Activated CD8-positive, alpha-beta memory T cell treated with anti-CD3 and anti-CD28 coated beads, Interleukin-2, amount 50 U/mL, for 4 hours (primary cell): ENCODE results near the gene TMEM134.
A peak's percentile ranks its signal among the peaks of the same experiment; 100 is the strongest.
"Not testable (repeated sequence)": the region's sequence is repeated elsewhere in the genome, so short reads cannot be mapped to it uniquely, and the experiment has no call there.

Source experiments
- DNase-seq: peaks from one replicate; pipeline ENCODE4 v3.0.0-alpha.2; 2020

Gene TMEM134, protein sequence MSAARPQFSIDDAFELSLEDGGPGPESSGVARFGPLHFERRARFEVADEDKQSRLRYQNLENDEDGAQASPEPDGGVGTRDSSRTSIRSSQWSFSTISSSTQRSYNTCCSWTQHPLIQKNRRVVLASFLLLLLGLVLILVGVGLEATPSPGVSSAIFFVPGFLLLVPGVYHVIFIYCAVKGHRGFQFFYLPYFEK

DNA sequence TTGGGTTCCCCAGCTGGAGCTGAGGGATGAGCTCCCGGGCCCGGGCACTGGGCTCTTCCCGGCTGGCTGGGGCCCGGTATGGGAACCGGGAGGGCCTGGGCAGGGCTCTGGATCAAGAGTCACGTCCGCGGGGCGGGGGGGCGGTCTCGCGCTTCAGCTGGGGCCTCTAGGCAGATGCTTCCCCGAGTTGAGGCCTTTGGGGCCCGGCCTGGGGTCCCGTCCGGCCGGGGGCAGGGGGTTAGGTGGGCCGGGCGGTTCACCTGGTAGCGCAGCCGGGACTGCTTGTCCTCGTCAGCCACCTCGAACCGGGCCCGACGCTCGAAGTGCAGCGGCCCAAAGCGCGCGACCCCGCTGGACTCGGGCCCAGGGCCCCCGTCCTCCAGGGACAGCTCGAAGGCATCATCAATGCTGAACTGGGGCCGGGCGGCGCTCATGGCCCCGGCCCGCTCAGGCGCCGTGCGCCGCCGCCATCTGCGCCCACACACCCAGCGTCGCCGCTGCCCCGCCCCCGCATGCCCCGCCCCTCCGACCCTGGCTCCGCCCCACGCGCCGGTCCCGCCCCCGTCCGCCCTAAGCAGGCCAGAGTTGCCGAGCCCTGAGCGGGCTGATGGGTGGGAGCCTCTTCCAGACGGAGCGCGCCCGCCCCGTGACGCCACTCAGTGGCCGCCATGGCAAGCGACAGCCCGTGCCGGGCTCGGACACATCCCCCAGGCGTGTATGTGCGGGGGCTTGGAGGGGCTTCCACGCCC is at the start of gene TMEM134:
Gene TMEM134, minus strand, starts transcription at position 493 of the 749 bp plus-strand sequence. Its CDS starts 59 bp downstream, at position 434.
- DNase-seq = peak; percentile 90

DNA sequence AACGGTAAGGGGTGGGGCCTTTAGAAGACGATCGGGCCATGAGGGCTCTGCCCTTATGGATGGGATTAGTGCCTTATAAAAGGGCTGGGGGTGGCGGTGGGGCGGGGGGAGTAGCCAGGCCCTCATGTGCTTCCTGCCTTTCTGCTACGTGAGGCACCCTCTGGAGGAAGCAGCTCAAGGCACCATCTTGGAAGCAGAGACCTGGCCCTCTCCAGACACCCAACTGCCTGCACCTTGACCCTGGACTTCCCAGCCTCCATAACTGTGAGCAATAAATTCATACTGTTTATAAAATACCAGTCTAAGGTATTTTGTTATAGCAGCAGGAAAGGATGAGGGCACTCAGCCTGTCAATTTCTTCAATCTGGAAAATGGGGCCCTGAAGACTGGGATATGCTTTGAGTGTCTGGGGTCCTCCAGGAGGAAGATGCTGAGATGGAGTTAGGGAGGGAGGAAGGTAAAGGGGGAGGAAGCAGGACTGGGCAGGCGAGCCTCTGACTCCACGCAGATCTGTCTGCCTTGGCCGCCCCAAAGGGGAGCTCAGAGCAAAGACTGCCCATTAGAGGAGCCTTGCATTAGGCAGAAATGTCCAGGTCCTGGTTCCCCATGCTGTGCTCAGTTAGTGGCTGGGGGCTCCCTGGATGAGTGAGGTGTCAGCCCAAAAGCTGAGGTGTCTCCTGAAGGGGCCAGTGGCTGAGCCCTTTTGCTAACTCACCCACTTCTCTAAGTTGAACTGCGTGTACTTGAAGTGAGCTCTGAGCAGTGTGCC is 48.9 kb upstream of the TMEM134 start:
- no peak for DNase-seq

DNA sequence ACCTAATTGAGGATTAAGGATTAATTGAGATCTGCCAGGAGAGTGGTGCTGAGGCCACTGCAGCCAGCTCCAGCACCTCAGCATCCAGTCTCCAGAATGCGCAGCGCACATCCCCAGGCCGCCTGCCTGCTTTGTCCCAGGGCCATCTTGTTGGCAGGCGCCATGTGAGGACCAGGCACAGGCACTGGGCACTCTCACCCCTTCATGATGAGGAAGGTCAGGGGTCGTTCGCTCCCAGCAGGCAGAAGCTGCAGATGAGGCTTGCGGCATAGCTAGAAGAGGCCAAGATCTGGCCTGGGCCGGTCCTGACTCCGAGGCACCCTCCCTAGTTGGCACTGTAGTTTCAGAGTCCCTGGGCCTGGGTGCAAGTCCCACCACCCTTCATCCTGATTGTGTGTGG is 47.8 kb upstream of the TMEM134 start:
- no peak for DNase-seq

DNA sequence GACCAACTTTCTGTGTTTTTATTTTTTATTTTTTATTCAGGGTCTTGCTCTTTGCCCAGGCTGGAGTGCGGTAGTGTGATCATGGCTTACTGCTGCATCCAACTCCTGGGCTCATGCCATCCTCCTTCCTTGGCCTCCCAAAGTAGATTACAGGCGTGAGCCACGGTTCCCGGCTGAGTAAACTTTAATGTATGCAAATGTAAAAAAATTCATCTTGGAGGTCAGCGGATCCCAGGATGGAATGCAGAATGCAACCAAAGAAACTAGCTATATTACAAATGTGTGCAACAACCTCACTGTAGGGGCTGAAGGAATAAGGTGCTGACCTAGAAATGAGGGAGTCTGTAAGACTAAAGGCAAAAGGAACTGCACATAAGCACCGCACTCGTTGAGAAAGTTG is 45.1 kb upstream of the TMEM134 start:
- no peak for DNase-seq

DNA sequence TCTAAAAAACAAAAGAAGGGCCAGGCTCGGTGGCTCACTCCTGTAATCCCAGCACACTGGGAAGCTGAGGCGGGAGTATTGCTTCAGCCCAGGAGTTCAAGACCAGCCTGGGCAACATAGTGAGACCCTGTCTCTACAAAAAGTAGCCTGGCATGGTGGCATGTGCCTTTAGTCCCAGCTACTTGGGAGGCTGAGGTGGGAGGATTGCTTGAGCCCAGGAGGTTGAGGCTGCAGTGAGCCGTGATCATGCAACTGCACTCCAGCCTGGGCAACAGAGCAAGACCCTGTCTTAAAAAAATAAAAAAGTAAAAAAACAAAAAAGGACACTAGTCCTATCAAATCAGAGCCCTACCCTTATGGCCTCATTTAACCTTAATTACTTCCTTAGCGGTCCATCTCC is 42.5 kb upstream of the TMEM134 start:
- not testable (repeated sequence) for DNase-seq

DNA sequence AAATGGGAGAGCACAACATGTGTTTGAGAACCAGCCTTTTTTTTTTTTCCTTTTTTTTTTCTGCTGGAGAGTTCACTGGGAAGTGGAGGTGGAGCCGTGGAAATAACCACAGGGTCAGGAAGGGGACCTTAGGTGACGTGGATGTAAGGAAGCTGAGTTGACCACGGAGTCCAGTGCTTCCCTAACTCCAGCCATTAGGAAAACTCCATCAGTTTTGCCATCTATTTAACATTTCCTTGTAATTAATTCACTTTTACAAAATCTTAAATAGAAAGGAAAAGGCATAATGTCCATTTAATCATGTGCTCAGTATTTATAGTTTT is 40.9 kb upstream of the TMEM134 start:
- DNase-seq = no peak

DNA sequence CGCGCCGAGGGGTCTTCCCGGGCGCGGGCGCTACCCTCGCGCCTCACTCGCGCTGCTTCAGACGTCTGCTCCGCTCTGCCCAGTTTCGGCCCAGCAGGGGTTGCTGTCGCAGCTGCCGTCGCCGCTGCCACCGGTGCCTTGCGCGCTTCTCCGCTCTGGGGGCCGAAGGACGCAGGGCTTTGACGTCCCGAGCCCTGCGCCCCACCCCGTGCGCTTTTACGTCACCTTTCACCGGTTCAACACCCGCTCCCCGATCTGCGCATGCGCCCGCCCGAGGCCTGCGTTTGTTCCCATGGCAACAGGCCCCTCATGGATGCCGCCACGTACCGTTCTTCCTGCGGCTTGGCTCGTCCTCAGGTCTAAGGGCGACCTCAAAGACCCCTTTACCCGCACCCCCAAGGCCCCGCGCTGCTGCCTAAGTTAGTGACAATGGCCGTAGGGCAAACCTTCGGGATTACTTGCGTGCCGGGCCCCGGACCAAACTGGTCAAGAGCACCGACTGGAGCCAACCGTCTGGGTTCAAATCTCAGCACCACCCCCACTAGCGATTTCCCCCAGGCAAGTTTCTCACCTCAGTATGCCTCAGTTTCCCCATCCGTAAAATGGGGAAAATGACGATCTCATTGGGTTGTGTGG is 39.6 kb upstream of the TMEM134 start:
- DNase-seq = peak; percentile 99

DNA sequence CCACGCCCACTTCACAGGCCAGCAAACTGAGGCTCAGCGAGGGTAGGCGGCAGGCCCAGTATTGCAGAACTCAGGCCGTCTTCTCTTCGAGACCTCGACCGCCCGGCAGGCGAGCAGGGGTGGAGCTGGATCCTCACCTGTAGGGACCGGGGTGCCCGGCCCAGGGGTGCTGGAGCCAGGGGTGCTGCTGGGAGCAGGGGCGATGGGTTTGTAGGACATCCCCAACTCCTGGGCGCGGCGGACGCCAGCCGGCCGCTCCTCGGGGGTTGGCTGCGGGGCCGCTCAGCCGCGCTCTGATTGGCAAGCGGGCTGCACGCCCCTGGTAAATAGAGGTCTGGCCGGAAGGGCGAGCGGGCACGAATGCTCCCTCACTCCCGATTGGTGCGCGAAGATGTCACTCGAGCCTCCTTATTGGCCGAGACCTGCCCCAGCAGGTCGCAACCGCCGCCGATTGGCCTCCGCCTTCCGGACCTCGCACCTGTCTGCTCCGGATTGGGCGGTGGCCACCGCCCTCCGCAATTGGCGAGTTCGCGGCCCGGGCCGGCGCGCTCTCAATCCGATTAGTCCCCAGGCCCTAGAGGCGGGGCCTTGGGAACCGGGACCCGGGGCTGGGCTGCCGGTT is 38.9 kb upstream of the TMEM134 start, which contains the start of gene CDK2AP2:
Gene CDK2AP2, minus strand, starts transcription at position 299 of the 622 bp plus-strand sequence. Its CDS starts 80 bp downstream, at position 219.
- peak; percentile 95 for DNase-seq

DNA sequence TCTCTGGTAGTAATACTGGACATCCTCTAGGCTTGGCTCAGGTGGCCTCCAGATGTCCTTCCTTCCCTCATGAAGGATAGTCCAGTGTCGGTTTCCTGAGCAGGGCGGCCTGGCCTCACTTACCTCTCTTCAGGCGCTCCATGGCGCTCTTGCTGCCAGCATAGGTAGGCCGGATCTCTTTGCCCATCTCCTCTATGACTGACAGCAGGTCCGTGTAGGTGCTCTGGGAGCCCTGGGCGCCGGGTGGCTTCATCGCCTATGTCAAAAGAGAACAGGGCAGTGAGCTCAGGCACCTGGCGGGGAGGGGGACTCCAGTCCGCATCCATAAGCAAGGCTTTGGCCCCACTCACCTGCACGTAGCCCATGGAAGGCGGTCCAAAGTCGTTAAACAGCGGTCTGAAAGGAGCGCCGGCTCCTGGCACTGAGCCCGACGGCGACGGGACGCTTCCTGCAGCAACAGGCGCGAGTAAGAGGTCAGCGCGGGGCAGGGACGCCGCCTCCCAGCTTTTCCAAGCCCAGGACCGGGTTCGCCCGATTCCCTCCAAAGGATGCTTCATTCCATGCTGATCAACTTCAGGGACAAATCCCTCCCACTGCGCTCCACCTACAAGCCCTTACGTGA is 38.3 kb upstream of the TMEM134 start:
- no peak for DNase-seq

DNA sequence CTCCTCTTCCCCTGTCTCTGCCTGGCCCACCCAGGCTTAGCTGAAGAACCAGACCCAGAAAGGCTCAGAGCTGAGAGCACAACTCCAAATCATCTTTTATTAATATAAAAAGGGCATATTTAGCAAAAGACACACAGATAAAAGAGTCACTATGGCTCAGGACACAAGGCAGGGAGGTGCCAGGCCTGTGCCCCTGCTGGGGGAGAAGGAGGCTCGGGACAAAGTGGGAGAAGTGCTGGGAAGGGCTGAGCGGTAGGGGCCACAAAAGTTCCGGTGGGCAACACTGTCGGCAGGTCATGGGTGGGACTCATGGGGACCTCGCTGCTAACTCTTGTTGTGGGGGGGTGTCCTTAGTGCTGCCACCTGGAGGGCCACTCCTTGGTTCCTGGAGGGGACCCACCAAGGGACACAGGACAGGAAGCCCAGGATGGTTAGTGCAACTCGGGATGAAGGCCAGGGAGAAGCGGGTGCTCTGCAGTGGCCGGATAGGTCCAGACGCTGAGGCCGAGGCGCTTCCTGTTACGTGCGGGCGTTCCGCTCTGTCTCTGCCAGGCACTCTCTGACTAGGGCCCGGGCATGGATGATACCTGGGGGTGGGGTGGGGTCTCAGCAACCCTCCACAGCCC is 37.5 kb upstream of the TMEM134 start:
- no peak for DNase-seq

DNA sequence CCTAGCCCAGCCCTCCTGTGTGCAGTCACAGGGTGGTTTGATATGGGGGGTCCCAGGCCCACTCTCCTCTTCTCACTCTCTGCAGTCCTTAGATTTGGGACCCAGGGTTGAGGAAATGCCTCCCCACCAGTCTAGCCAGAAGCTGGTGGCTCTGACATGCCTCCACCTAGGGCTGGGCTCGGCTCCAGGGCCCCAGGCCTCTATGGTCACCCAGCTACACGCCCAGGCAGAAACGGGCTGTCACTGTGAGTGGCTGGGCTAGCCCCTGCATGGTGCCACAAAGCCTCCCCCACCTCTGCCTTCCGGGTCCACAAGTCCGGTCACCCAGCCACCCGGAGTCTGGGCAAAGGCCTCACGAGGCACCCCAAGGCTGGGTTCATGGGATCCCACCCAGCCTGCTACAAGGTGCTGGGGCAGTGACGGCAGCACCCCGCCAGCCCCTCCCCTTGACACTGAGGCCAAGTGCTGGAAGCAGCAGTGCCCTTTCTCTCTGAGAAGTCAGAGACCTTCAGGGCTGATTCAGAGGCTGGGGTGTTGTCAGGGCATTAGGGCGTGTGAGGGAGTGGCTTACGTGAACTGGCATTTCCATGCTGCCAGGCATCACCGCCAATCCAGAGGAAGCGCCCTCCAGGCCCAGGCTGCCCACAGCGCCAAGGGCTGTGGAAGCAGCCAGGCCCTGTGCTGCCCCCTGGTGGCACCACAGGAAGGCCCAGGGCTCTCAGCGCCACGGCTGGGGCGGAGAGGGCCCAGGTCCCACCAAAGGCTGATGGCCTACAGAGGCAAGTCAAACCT is 36.8 kb upstream of the TMEM134 start:
- DNase-seq = peak; percentile 90

DNA sequence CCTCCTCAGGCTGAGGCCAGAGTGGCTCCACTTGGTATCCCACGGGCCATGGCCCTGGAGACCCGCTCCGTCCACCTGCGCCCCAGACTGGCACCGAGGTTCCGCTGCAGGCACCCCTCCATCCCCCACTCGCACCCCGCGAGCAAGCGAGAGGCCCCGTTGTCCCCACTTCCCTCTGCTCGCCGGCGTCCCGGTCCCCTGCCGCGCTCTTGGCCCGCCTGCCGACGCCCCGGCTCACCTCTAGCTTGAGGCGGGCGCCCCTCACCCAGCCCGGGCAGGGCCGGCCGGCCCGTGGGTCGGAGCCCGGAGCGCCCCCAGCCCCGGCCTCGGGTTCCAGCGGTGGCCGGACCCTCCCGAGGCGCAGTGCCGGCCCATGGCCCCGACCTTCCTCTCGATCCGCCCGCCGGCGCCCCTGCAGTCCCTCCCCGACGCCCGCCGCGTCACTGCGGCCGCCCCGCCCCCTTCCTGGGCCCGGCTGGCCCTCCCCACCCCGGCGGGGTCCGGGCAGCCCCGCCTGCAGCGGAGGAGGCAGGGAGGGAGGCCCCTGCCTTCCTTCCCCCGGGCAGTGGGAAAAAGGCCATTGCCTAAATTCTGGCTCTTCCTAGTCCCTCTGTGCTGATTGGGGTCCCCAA is 36.0 kb upstream of the TMEM134 start, which contains the start of gene PITPNM1:
Gene PITPNM1, minus strand, starts transcription at position 414 of the 632 bp plus-strand sequence. CDS start 1,183 bp downstream, outside the sequence.
- DNase-seq = peak; percentile 79

DNA sequence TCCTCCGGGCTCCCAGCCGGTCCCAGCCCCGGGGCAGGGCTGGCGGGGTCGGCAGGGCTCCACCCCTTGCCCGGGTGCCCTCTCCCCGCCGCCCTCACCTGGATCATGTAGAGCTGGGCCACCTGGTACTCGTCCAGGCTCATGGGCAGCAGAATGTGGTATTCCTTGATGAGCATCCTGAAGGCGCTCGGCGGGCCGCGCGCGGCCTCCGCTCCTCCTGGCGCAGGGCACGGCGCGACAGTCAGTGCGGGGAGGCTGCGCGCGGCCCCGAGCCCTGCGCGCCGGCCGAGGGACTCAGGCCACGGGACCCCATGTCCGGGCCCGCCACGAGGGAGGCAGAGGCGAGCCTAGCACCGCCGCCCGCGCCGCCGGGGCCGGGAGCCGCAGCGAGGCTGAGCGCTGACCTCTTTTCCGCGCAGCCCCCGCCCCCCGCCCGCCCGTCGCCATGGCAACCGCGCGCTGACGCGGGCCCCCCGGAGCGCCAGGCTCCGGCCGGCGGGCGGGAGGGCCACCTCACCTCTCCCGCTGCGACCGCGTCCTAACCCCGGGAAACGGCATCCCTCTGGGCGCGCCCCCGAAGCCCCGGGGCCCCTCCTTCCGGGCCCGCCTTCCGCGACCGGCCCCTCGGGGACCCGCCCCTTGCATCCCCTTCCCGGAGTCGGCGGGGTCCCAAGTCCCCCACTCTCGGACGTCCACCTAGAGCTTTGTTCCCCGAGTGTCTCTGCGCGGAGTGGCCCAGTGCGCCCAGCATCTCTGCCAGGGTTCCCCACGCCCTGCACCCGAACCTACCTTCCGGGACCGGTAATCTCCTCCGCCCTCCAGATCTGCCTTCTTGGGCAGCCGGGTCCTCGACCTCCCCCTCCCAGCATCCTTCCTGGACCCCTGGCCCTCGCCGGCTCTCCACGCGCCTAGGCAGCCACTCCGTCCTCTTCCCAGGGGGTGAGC is 35.2 kb upstream of the TMEM134 start:
- peak; percentile 44 for DNase-seq

DNA sequence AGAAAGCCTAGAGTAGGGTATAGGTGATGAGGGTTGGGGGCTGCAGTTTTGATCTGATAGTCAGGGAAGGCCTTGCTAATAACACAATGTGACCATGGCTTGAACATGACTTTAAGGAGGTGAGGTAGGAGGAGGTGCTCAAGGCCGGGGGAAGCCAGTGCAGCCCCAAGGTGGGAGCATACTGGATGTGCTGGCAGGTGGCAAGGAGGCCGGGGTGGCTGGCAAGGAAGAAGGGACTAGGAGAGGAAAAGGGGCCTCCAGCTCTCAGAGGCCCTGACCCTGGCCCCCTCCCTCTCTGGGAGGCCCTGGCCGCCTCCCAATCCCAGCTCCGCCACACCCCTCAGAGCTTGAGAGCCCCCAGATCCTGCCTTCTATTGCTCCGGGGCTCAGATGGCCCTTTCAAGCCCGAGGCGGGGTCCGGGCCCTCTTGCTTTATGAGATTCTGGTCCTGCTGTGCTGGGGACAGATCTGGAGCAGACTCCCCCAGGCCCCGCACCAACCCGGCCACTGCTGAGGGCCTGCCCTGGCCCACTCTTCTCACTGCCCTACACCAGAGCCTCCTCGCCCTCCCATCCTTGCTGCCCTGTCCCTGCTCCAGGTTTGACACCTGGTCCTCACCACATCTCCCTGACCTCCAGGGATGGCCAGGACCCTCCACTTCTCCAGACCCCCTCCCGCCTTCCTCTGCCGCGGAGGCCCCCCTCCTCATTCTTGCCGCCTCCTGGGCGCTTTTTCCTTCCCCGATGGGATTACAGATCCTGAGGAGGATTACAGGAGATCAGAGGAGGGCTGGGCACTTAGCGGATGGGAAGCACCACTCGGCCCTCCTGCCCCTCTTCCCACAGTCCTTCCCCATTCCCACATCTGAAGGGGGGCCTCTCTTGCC is 34.3 kb upstream of the TMEM134 start:
- peak; percentile 15 for DNase-seq

DNA sequence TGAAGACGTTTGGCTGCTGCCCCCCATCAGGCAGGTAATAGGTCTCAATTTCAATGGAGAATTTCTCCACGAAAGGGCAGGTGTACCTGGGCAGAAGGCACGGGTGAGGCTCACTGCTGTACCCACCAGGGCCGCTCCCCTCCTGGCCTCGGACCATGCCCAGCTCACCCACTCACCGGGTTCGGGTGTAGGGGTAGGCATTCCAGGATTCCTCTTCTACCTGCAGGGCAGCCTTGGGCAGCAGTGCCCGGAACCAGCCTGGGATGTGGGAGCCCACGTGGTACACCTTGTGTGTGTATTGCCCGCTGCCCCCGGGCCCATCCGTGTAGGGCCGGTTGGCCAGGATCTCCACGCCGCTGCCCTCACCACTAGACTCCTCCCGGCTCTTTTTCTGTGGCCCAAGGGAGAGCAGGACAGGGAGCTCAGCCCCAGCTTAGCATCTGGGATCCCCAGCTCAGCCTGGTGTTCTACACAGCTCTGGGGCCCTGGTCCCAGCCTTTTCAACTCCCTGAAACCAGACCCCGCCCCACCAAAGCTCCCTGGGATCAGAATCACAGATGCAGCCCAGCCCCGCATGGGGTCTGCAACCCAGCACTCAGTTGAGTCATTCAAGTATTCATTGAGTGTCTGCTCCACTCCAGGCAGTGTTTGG is 33.4 kb upstream of the TMEM134 start:
- peak; percentile 16 for DNase-seq

DNA sequence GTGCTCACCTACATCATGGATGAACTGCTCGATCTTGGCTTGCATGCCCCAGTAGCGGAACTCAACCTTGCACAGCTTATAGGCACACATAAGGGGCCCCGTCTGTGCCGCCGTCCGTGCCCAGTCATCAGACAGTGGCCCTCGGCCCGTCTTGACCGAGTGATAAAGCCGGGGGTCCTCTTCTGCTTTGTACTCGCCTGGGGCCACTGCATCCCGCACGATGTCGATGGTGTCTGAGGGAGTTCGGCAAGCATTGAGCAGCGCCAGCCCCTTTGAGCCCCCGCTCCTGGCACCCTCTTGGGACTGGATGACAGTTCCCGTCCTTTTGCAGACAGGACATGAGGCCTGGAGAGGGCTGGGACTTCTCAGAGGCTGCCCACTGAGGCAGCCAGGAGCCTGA is 32.8 kb upstream of the TMEM134 start:
- peak; percentile 12 for DNase-seq
